Measurements from ENCODE around the gene IL6. TPM values are rescaled to one million over a fixed set of nuclear protein-coding genes. Genes with fewer than 3 reads are reported as not detected.

IL6 gene
- total RNA-seq, 1 donor = 52.8 TPM

DNA sequence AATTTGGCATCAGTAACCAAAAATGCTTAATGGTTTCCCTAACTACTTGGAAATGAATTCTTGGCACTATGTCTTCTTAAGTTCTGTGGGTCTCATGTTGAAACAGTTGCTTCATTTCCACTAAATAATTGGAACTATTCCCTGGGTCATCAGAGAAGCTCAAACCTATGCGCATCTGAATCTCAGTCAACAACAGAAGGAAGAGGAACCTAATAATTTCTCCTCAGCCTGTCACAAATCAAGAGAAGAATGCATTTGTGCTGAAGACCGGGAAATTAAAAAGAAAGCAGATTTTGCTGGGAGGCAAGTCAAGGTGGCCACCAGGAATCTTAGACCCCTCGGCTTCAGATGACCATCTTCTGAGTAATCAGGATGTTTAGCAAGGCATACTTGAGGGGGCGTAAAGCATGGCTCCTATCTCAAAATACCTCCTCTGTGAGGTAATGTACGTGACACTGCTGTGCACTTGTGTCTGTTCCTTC lies 54.3 kb downstream of the IL6 start:
- Histone ChIP-seq H3K36me3 (ENCODE audit: insufficient read depth, low read length) (no peaks in the 10 kb centered on the region), H3K27ac (ENCODE audit: low read depth, low read length) (peak overlapping the region; percentile 78), H3K4me3 (ENCODE audit: insufficient read depth, low read length) (no peak overlapping the region), H3K4me1 (ENCODE audit: insufficient read depth, low read length) (peaks cover 33% of the 10 kb centered on the region), H3K27me3 (ENCODE audit: insufficient read depth, low read length) (no peaks in the 10 kb centered on the region), H2AFZ (ENCODE audit: low read length) (no peak overlapping the region), H3K4me2 (ENCODE audit: insufficient read depth, low read length) (peak overlapping the region; percentile 57), H4K20me1 (ENCODE audit: insufficient read depth, low read length) (no peaks in the 10 kb centered on the region), H3K79me2 (ENCODE audit: insufficient read depth, low read length) (no peaks in the 10 kb centered on the region), H3K9me3 (ENCODE audit: low read depth, low read length) (no peaks in the 10 kb centered on the region)
- TF ChIP-seq, protein P1, sequence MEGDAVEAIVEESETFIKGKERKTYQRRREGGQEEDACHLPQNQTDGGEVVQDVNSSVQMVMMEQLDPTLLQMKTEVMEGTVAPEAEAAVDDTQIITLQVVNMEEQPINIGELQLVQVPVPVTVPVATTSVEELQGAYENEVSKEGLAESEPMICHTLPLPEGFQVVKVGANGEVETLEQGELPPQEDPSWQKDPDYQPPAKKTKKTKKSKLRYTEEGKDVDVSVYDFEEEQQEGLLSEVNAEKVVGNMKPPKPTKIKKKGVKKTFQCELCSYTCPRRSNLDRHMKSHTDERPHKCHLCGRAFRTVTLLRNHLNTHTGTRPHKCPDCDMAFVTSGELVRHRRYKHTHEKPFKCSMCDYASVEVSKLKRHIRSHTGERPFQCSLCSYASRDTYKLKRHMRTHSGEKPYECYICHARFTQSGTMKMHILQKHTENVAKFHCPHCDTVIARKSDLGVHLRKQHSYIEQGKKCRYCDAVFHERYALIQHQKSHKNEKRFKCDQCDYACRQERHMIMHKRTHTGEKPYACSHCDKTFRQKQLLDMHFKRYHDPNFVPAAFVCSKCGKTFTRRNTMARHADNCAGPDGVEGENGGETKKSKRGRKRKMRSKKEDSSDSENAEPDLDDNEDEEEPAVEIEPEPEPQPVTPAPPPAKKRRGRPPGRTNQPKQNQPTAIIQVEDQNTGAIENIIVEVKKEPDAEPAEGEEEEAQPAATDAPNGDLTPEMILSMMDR (IDR thresholded peaks at IDR 0.05; ENCODE audit: extremely low read depth, low read depth, low read length) = no peak
- peak; percentile 78 for DNase-seq (ENCODE audit: insufficient read length, low spot score, missing footprints)

Other genes starting within 250 kb of the IL6 start
- gene STEAP1B, start 227.0 kb upstream of the IL6 start, total RNA-seq = 31.8 and 40.4 TPM in 2 replicates
- gene TOMM7, start 95.6 kb downstream of the IL6 start, total RNA-seq = 144 and 197 TPM in 2 replicates